SHP77 (cell line): ENCODE results near the gene TTC19.

ENCODE experiments used
- DNase-seq, 2 experiments: peaks; one replicate each; lab custom pipeline; 2025; lab: John Stamatoyannopoulos, UW

TTC19 gene, protein sequence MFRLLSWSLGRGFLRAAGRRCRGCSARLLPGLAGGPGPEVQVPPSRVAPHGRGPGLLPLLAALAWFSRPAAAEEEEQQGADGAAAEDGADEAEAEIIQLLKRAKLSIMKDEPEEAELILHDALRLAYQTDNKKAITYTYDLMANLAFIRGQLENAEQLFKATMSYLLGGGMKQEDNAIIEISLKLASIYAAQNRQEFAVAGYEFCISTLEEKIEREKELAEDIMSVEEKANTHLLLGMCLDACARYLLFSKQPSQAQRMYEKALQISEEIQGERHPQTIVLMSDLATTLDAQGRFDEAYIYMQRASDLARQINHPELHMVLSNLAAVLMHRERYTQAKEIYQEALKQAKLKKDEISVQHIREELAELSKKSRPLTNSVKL

DNA sequence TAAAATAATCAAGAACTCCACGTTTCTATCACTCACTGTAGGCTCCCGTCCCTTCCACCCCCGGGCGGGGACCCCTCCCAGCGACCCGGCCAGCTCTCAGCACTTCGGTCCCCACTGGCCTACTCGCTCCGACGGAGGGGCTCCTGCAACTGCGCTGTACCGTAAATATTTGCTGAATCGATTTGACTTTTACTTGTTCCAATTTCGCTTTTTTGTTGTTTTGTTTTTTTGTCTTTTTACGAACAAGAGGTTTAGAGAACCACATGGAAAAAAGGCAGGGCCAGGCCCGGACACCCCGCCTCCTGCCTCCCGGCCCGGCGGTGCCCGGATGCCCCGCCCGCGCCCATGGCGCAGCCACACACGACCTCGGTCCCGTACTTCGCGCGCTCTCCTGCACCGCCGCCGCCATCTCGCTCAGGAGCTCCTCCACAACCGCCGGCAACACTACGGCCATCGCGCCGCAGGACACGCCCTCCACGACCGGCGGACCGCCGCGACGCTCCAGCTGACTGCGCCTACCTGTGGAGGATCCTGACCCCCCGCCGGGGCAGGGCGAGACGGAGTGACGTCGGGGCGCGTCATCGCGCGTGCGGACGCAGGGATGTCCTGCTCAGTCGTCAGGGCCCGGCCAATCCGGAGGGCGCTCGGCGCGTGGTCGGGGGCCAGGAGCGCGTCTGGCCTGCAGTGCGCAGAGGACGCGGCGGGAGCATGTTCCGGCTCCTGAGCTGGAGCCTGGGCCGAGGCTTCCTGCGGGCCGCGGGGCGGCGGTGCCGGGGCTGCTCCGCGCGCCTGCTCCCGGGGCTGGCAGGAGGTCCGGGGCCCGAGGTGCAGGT lies at the start of gene TTC19, which contains the start of gene ZSWIM7:
Gene TTC19 (plus strand): TSS at position 684 of the 833 bp plus-strand sequence. CDS start 25 bp downstream, at position 709.
Gene ZSWIM7 (minus strand): TSS at position 564 of the 833 bp plus-strand sequence. CDS start 110 bp downstream, at position 454.
- peak; percentile 100 for DNase-seq

DNA sequence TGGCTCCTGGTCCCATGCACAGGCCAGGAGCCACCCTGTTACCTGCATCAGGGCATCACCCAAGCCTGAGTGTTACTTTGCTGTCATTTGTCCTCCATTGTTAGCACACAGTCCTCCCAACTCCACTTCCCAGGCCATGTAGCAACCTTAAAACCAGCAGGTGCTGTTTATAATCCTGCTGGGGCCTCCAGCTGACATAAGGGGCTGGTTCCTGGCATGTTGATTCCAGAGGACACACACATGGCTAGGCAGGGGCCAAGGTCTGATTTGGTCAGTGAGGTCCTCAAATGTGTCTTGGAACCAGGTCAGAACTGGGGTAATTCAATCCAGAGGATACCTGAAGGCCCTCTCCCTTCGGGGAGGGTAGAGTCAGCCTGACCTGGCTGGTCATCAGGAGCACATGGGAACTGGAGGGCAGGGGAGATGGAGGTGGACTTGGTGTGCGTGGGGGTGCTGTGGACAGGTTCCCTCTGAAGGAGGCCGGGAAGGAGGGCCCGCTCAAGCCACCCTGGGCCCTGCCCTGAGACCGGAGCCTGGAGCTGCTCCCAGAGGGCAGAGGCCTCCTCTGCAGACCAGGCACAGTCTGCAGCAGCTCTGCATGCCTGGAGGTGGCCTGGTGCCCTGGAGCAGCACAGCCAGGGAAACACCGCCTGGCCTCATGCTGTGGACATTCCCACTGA lies 48.1 kb upstream of the TTC19 start:
- peak in 1 of 2 experiments; percentile 18 for DNase-seq

- no peak for DNase-seq
Measured at GRCh38 chr17:15952048-15952532, 47.5 kb upstream of the TTC19 start.

GRCh38 chr17:15952916-15953790 lies 46.5 kb upstream of the TTC19 start:
- no peak for DNase-seq

- DNase-seq: no peak
Measured at GRCh38 chr17:15954222-15954621, 45.4 kb upstream of the TTC19 start.

- DNase-seq: no peak
Measured at GRCh38 chr17:15955793-15956541, 43.7 kb upstream of the TTC19 start.

DNA sequence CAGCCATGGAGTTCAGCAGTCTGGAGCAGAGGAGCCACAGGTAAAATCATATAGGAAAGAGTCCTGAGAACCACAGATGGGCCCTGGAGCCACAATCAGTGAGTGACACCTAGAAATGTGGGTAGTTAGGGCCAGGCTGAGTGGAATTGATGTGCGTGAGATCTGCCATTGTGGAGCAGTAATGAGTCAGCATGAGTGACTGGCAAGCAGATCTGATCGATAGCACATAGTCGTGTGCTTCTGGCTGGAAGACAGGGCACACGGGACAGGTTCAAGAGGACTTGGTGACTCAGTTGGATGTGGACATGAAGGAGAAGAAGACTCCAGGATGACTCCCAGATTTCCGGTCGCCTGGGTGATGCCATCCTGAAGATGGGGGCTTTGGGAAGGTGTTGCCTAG lies 42.4 kb upstream of the TTC19 start:
- DNase-seq: no peak

DNA sequence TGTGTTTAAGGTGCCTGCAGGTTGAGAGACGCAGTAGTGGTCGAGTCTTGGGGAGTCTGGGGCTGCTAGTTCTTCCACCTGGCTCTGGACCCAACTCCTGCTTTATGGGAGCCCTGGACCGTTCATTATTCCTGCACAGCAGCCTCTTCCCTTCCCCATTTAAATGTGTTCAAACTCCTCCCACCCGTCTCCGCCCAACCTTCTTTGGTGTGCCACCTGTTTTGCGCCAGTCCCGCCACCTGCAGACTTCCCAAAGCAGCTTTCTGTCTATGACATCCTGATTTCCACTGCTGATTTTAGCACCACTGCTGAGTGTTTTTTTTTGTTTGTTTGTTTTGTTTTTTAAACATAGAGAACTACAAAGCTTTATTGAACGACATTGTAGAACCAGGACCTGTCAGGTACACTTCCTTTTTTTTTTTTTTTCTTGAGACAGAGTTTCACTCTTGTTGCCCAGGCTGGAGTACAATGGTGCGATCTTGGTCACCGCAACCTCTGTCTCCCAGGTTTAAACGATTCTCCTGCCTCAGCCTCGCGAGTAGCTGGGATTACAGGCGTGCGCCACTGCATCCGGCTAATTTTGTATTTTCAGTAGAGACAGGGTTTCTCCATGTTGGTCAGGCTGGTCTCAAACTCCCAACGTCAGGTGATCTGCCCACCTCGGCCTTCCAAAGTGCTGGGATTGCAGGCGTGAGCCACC lies 41.9 kb upstream of the TTC19 start:
- peak in 1 of 2 experiments; percentile 24 for DNase-seq

GRCh38 chr17:15958484-15958854 lies 41.2 kb upstream of the TTC19 start:
- DNase-seq: no peak

DNA sequence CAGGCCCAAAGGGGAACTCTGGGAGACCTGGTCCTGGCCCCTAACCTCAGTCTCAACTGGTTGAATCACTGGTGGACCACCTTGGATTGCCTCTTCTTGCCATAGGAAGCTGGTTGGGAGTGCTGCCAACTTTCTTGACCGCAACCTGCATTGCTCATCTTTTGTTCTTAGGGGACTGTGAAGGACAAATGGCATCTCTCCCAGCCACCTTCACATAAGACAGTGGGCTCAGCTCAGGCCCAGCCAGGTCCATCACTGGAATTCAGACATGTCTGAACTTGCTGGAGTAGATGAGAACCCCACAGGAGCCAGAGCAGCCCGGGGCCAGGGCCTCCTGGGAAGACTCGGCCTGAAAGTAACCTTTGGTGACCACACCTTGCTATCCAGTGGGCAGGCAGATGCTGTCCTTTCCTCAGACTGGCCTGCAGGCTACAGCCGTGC lies 35.9 kb upstream of the TTC19 start:
- peak in 1 of 2 experiments; percentile 16 for DNase-seq

GRCh38 chr17:15965528-15965927 lies 34.1 kb upstream of the TTC19 start:
- no peak for DNase-seq

DNA sequence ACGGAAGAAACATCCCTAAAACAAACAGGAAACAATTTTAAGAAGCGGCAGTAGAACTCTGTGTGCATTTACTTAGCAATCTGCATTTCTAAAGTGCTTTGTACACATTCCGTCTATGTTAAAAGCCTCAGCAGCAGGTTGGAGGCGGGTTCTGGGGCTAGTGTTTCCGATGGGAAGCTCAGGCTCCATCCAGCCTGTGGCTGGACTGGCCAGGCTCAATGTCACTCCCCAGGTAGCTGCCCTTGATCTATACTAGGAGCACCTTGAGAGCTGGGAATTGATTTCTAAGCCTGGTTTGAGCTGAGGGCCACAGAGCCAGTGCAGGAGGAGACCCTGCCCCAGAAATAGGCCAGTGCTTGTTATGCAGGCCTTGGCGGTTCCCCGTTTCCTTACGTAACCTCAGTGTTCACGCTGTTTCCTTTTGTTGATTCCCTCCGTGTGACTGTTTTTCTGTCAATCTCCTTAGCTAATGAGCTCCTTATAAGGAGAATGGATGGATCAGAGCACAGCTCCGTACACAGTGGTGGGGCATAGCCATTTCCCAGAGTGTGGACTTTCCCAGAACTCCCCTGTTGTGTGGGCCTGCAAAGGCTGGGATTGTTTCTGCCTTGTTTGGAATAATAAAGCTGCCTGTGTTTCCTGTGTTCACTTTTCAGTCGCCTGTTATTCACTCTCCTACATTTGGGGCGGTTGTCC lies 33.3 kb upstream of the TTC19 start:
- peak; percentile 48 to 79 for DNase-seq

DNA sequence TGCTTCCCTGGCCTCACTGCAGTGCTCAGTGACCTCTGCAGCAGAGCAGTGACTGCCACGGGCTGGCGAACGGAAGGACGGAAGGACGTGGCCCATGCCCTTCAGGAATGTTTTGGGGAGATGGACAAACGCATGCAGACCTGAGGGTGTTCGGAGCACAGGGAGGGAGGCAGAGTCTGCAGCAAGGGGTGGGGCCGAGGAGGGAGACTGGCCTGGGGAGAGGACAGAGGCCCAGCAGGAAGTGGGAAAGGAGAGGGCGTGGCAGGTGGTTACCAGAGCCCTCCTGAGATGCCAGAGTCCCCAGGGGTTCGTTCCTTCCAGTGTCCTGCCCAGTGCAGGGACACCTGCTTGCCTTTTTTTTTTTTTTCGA lies 32.8 kb upstream of the TTC19 start:
- peak in 1 of 2 experiments; percentile 58 for DNase-seq

DNA sequence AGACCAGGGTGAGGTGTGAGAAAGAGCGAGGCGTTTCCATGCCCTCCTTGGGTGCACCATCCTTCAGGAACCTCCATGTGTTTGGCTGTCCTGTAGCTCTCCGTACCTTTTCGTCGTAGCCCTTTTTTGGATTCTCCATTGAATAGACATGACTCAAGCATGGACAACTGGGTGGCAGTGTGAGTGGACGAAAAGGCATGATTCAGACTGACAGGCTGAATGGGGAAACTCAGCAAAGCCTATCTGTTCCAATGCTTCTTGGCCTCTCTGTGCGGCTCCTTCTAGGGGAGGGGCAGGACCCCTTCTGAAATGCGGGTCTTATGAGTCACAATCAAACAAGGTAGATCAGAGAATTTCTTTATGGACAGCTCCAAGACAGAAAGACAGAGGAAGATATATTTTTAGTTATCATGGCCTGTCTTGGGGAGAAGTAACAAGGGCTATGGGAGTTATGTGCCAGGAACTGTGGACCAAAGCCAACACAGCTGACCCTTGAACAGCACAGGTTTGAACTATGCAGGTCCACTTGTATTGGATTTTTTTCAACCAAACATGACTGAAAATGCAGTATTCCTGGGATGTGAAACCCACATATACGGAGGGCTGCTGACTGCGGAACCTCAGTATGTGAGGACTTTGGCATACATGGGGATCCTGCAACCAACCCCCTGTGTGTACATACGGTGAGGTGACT lies 31.8 kb upstream of the TTC19 start:
- DNase-seq: no peak

DNA sequence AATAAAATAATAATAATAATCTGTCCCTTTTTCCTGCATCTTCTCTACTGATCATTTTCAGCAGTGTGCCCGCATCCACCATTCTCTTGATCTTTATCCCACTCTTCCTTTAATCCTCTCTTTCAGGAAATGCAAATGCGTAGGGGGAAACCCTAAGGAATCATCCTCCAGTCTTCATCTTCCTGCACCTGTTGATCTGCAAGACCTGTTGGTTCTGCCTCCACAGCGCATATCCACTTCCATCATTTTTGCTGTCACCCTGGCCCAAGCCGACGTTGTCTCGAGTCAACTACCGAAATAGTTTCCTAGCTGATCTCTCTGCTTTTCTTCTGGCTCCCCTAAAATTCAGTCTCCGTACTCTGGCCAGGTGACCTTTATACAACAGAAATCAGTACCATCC lies 30.2 kb upstream of the TTC19 start:
- no peak for DNase-seq

GRCh38 chr17:15970500-15970899 lies 29.1 kb upstream of the TTC19 start:
- no peak for DNase-seq

DNA sequence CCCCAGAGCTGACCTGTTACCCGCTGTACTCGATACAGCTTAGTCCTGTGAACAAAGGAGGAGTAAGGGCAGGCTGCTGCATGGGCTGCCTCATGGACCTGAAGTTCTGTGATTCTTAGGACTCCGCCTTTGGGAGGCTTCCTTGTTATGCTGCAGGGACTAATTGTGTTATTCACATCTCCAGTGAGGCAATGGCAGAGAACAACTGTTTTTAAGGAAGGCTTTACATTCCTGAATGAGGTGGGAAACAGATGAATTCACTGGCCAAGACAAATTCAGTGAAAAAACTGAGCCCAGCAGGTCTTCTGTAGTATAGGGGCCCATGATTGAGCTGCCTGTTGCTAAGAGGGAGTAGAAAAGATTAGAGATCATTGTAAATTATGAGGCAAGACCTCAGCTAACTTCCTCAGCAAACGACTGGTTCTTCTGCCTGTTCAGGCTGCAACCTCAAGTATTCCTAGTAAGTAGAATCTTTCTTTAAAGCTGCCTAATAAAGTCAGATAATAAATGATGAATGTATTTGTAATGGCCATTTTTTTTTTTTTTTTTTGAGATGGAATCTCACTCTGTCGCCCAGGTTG lies 28.4 kb upstream of the TTC19 start:
- DNase-seq: no peak

DNA sequence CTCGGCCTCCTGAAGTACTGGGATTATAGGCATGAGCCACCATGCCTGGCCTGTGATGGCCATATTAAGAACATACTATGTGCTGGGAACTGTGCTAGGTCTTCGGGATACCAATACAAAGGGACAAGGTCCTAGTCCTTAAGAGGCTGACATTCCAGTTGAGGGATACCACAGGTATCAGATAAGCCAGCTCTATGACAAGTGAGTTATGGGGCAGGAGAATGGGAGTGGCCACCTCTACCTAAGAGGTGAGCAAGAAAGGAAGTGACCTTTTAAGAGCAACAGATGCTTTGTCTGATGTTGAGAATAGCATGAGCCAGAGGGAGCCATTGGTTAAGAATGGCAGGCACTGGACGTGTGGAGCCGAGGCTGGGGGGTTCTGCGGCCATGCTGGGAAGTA lies 27.7 kb upstream of the TTC19 start:
- no peak for DNase-seq
